GM21381 (cell line): ENCODE results near the gene BRMS1.

Experiments used
- ATAC-seq: cut with Tn5 transposase; IDR thresholded peaks from one replicate; pipeline ENCODE4 v1.9.1; 2021; ENCODE audit warnings: mild to moderate bottlenecking, moderate library complexity; ENCODE audit not compliant: unreplicated experiment

The BRMS1 gene

GRCh38 chr11:66288671-66289547 lies 56.0 kb downstream of the BRMS1 start, which contains the start of gene YIF1A:
Gene YIF1A, minus strand, starts transcription at chr11:66289143. Its CDS starts 158 bp downstream, at chr11:66288985.
- peak; percentile 92 for ATAC-seq

DNA sequence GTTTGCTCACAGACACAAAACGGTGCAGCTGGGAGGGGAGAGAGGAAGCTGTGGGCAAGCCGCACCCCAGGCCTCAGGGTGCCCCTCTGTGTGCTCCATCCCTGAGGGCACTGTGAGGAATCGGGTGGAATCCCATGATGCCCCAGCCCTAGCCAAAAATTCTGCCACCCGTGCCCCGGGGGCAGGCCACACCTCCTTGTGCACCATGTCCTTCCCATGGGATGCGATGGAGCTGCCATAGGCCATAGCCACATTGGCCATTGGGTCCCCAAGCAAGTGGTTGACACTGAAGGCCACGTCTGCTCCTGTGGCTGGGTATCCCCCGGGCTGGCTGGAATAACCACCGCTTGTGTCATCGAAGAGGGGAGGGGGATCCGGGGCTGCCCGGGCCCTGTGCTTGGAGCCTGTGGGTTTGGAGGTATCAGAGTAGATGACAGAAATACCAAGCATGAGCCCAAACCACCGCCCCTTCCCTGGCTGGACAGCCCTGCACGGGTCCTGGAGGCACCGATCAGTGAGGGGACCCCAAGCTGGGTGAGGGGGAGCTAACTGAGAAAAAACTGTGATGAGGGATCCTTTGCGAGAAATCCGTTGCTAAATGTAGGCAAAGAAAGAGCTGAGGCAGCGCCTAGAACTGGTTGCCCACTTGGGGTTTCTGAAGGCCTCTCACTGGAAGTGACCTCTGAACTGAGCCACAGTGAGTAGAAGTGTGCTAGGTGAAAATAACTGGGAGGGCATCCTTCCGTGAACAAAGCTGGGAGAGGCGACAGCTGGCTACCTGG lies 56.8 kb downstream of the BRMS1 start:
- no peak for ATAC-seq
